Endothelial cell of umbilical vein (primary cell): ENCODE results near the gene CAND2. TPM values are rescaled to one million over a fixed set of nuclear protein-coding genes. Genes with fewer than 3 reads are reported as not detected.

Experiments used
- BruUV-seq: library from RNA; stranded (reverse); fragments of 400-500 nt; replicated peaks from 2 replicates; lab custom pipeline; 2021; lab: Mats Ljungman, UMichigan
- CTCF ChIA-PET: fragments of 300-600, 350-600 bp; sonication (Branson Sonifier 250); formaldehyde crosslinking; loops from one replicate; lab custom pipeline; 2021; ENCODE audit warnings: antibody characterized with exemption, inconsistent platforms; lab: Charles Lee
- POLR2A ChIA-PET: fragments of 300-600, 350-600 bp; sonication (Branson Sonifier 250); formaldehyde crosslinking; loops from one replicate; lab custom pipeline; 2021; ENCODE audit warnings: antibody characterized with exemption, inconsistent platforms; lab: Charles Lee
- DNase-seq: peaks from one replicate; pipeline ENCODE4 v3.0.0-alpha.2; 2011; ENCODE audit warnings: low read depth, low spot score
- FAIRE-seq: peaks from 2 replicates; lab custom pipeline; 2011; peaks lifted over from hg19 to GRCh38; lab: Jason Lieb, UNC
- H2AFZ ChIP-seq: 2 replicates; pipeline ENCODE4 v1.6.0; 2012; ENCODE audit warnings: low read depth, low read length, control low read depth, inconsistent platforms
- H3K27ac ChIP-seq: 2 replicates; pipeline ENCODE4 v1.5.1; 2011; ENCODE audit warnings: low read depth, mild to moderate bottlenecking, control low read depth, low read length, moderate library complexity; ENCODE audit not compliant: insufficient read depth
- H3K27me3 ChIP-seq, 2 experiments: 2 replicates each; pipeline versions ENCODE4 v1.6.0 to v1.6.1; 2011; ENCODE audit warnings: low read length in 2 of 2, mixed read lengths in 1 of 2; ENCODE audit not compliant: control insufficient read depth in 2 of 2, insufficient read depth in 2 of 2
- H3K36me3 ChIP-seq, 2 experiments: 2 replicates in 1 of 2; 3 replicates in 1 of 2; pipeline ENCODE4 v1.5.1; 2011; ENCODE audit warnings: low read length in 2 of 2, mild to moderate bottlenecking in 1 of 2, moderate library complexity in 1 of 2; ENCODE audit not compliant: control insufficient read depth in 2 of 2, insufficient read depth in 2 of 2; ENCODE audit errors: extremely low read depth in 1 of 2
- H3K4me1 ChIP-seq: 3 replicates; pipeline ENCODE4 v1.5.1; 2011; ENCODE audit warnings: mild to moderate bottlenecking, low read length; ENCODE audit not compliant: control insufficient read depth, insufficient read depth; ENCODE audit errors: extremely low read depth
- H3K4me2 ChIP-seq: 2 replicates; pipeline ENCODE4 v1.6.1; 2011; ENCODE audit warnings: low read length, control low read depth, mixed read lengths; ENCODE audit not compliant: insufficient read depth
- H3K4me3 ChIP-seq, 3 experiments: fragments of 200-600 bp in 1 of 3; sonication (generic), shearing (Covaris generic) in 1 of 3; replicated peaks in 1 of 3; 2 replicates each; pipeline ENCODE4 v1.5.1; 2011 to 2016; ENCODE audit warnings: control low read depth in 3 of 3, low read length in 3 of 3, mild to moderate bottlenecking in 2 of 3, inconsistent platforms in 1 of 3, low read depth in 1 of 3, moderate library complexity in 1 of 3; ENCODE audit not compliant: insufficient read depth in 1 of 3
- H3K79me2 ChIP-seq: 2 replicates; pipeline ENCODE4 v1.6.0; 2012; ENCODE audit warnings: low read length, inconsistent platforms; ENCODE audit not compliant: control insufficient read depth, insufficient read depth
- H3K9ac ChIP-seq: replicated peaks from 2 replicates; pipeline ENCODE3; 2011; ENCODE audit warnings: low read length, control low read depth; ENCODE audit not compliant: insufficient read depth; ENCODE audit errors: extremely low read depth
- H3K9me1 ChIP-seq: replicated peaks from 3 replicates; pipeline ENCODE4 v1.6.0; 2011; ENCODE audit warnings: mild to moderate bottlenecking, low read length; ENCODE audit not compliant: control insufficient read depth, insufficient read depth; ENCODE audit errors: extremely low read depth
- H3K9me3 ChIP-seq: replicated peaks from 2 replicates; pipeline ENCODE4 v1.5.1; 2012; ENCODE audit warnings: low read length, inconsistent platforms; ENCODE audit not compliant: control insufficient read depth, insufficient read depth
- H4K20me1 ChIP-seq: replicated peaks from 2 replicates; pipeline ENCODE3; 2011; ENCODE audit warnings: mild to moderate bottlenecking, low read length; ENCODE audit not compliant: control insufficient read depth, insufficient read depth; ENCODE audit errors: extremely low read depth
- EZH2 ChIP-seq: IDR thresholded peaks from 2 replicates; pipeline ENCODE4 v1.6.1; 2012; ENCODE audit warnings: borderline replicate concordance, low read depth, mild to moderate bottlenecking, moderate library complexity, low read length, inconsistent platforms; ENCODE audit not compliant: severe bottlenecking
- FOS ChIP-seq: IDR thresholded peaks from 2 replicates; pipeline ENCODE4 v1.6.1; 2011; ENCODE audit warnings: mild to moderate bottlenecking, low read length, moderate library complexity, borderline replicate concordance; ENCODE audit not compliant: insufficient read depth
- GATA2 ChIP-seq: IDR thresholded peaks from 2 replicates; pipeline ENCODE4 v1.7.0; 2011; ENCODE audit warnings: low read depth, mild to moderate bottlenecking, moderate library complexity, mixed read lengths, low read length; ENCODE audit not compliant: insufficient read length, insufficient read depth
- JUN ChIP-seq: IDR thresholded peaks from 2 replicates; pipeline ENCODE4 v1.6.1; 2011; ENCODE audit warnings: borderline replicate concordance, low read depth; ENCODE audit not compliant: insufficient read length, insufficient read depth
- MYC ChIP-seq: IDR thresholded peaks from one replicate; pipeline ENCODE4 v1.6.1; 2011; ENCODE audit warnings: mild to moderate bottlenecking, low read depth, low read length
- POLR2A ChIP-seq: IDR thresholded peaks from 2 replicates; pipeline ENCODE4 v1.6.1; 2012; ENCODE audit warnings: low read depth, mild to moderate bottlenecking, control low read depth, low read length
- POLR2AphosphoS5 ChIP-seq: IDR thresholded peaks from 2 replicates; pipeline ENCODE4 v1.6.1; 2012; ENCODE audit warnings: low read depth, mild to moderate bottlenecking, control low read depth, low read length, moderate library complexity; ENCODE audit not compliant: insufficient read depth
- dilution Hi-C: fragments of 300-500 bp; cut with MboI; formaldehyde crosslinking; loops from one replicate; pipeline ENCODE4 v1.15.0; 2019; ENCODE audit warnings: low sequenced_read_pairs; ENCODE audit not compliant: extremely low pct_ligation_motif_present
- intact Hi-C: fragments of 100-400 bp; cut with micrococcal nuclease; formaldehyde crosslinking; loops from one replicate; pipeline ENCODE4 v1.10.0; 2022
- polyA plus RNA-seq, 4 experiments: library from polyadenylated mRNA; depleted of rRNA in 3 of 4; stranded (reverse) in 3 of 4; unstranded in 1 of 4; fragments of >200 nt; gene quantifications; 2 replicates each; pipeline versions ENCODE4 v1.2.1 to v1.2.3, GENCODE V29; 2011 to 2012; ENCODE audit warnings: missing spikeins in 1 of 4
- total RNA-seq: library from RNA; stranded (reverse); gene quantifications from 2 replicates; pipeline ENCODE4 v1.2.3, GENCODE V29; 2021
- TF ChIP-seq, protein P1 (sequence below): IDR thresholded peaks from 2 replicates; pipeline ENCODE4 v1.6.1; 2011; ENCODE audit not compliant: insufficient read depth, insufficient read length
- TF ChIP-seq, protein P2 (sequence below), 2 donors: IDR thresholded peaks; 1 replicate in 1 of 2; 2 replicates in 1 of 2; pipeline ENCODE4 v1.5.1; 2011; ENCODE audit warnings: low read length in 2 of 2, mild to moderate bottlenecking in 2 of 2, moderate library complexity in 2 of 2, control low read depth in 1 of 2, inconsistent platforms in 1 of 2, low read depth in 1 of 2; ENCODE audit not compliant: insufficient read depth in 1 of 2; ENCODE audit errors: extremely low read depth in 1 of 2

Gene CAND2
- total and polyA plus RNA-seq, 2 donors (not counting 3 experiments of a cell fraction or from before 2014, with no cell fraction given): 7.1 to 11.0 TPM

DNA sequence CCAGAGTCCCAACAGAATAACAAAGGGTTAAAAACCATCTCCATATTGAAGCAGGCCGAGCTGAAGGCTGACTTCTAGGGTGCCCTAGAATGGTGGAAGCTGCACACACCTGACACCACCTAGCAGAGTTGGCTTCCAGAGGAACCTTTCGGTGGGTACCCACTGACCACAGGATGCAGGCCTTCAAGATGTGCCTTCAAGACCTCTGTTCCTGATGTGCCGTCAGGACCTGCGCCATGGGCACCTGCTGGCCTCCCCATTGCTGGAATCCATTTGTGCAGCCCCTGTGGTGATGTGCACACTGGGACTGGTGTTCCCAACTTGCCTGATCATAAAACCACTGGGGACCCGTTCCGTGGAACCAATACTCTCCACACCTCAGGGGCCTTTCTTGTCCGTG is 80.6 kb downstream of the CAND2 start:
- dilution Hi-C loops: no loop called here
- CTCF ChIA-PET: interaction anchor here (1.1 to 2.1 kb wide), 3 partner anchors 9 to 68 kb away, joined by 5 to 16 read pairs (median 10); no protein-coding TSS in a partner anchor
- Histone ChIP-seq H3K9me3 (no peaks in the 10 kb centered on the region), H3K9ac (no peak overlapping the region), H3K4me1 (no peaks in the 10 kb centered on the region), H3K79me2 (no peaks in the 10 kb centered on the region), H3K27me3 (peaks cover 0 to 1% of the 10 kb centered on the region in 2 experiments), H3K27ac (no peak overlapping the region), H3K36me3 (no peaks in the 10 kb centered on the region), H2AFZ (no peak overlapping the region), H3K9me1 (no peaks in the 10 kb centered on the region), H4K20me1 (no peaks in the 10 kb centered on the region), H3K4me2 (no peak overlapping the region), H3K4me3 (no peak overlapping the region)
- POLR2A ChIA-PET: no interaction called here
- TF ChIP-seq GATA2 (no peak), POLR2AphosphoS5 (no peak), FOS (no peak), JUN (no peak), MYC (no peak), EZH2 (no peak), POLR2A (no peak)
- TF ChIP-seq, protein P1, sequence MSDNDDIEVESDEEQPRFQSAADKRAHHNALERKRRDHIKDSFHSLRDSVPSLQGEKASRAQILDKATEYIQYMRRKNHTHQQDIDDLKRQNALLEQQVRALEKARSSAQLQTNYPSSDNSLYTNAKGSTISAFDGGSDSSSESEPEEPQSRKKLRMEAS: no peak
- TF ChIP-seq, protein P2, sequence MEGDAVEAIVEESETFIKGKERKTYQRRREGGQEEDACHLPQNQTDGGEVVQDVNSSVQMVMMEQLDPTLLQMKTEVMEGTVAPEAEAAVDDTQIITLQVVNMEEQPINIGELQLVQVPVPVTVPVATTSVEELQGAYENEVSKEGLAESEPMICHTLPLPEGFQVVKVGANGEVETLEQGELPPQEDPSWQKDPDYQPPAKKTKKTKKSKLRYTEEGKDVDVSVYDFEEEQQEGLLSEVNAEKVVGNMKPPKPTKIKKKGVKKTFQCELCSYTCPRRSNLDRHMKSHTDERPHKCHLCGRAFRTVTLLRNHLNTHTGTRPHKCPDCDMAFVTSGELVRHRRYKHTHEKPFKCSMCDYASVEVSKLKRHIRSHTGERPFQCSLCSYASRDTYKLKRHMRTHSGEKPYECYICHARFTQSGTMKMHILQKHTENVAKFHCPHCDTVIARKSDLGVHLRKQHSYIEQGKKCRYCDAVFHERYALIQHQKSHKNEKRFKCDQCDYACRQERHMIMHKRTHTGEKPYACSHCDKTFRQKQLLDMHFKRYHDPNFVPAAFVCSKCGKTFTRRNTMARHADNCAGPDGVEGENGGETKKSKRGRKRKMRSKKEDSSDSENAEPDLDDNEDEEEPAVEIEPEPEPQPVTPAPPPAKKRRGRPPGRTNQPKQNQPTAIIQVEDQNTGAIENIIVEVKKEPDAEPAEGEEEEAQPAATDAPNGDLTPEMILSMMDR (IDR thresholded peaks at IDR 0.05; ENCODE audit: extremely low read depth in 1 of 2, insufficient read depth in 1 of 2, low read depth in 1 of 2, low read length in 2 of 2): no peak
- FAIRE-seq (no peak), DNase-seq (no peak)
- no TSS peak for BruUV-seq
- intact Hi-C loops: loop anchor here (2.0 kb wide), 1 partner anchor 16 kb away; no protein-coding TSS in a partner anchor
